Activated CD8-positive, alpha-beta T cell treated with anti-CD3 and anti-CD28 coated beads for 36 hours (primary cell): Measurements from ENCODE around the gene ARFGEF3. TPM values are rescaled to one million over a fixed set of nuclear protein-coding genes. Genes with fewer than 3 reads are reported as not detected.

Source experiments
- ATAC-seq: fragments of 200-7000 bp; cut with Tn5 transposase; one replicate; pipeline ENCODE4 v1.10.0; 2021; ENCODE audit warnings: mild to moderate bottlenecking, moderate library complexity
- CTCF ChIA-PET: fragments of 350-600 bp; sonication (Branson Sonifier 250); formaldehyde crosslinking; loops from one replicate; lab custom pipeline; 2021; ENCODE audit warnings: antibody characterized with exemption; lab: Charles Lee
- POLR2A ChIA-PET: fragments of 350-600 bp; sonication (Branson Sonifier 250); formaldehyde crosslinking; loops from one replicate; lab custom pipeline; 2021; ENCODE audit warnings: antibody characterized with exemption; lab: Charles Lee
- DNase-seq: peaks from one replicate; pipeline ENCODE4 v3.0.0-alpha.2; 2020
- H3K27ac Mint-ChIP-seq: one replicate; pipeline ENCODE4 v1.8.0; 2021; ENCODE audit warnings: mild to moderate bottlenecking, mixed read lengths
- H3K27me3 Mint-ChIP-seq: one replicate; pipeline ENCODE4 v1.8.0; 2021; ENCODE audit warnings: mixed read lengths
- H3K36me3 Mint-ChIP-seq: one replicate; pipeline ENCODE4 v1.8.0; 2021; ENCODE audit warnings: low read depth, mixed read lengths
- H3K4me1 Mint-ChIP-seq: one replicate; pipeline ENCODE4 v1.8.0; 2021; ENCODE audit warnings: low read depth, mixed read lengths
- H3K4me3 Mint-ChIP-seq: one replicate; pipeline ENCODE4 v1.8.0; 2021; ENCODE audit warnings: mild to moderate bottlenecking, moderate library complexity, mixed read lengths
- H3K9me3 Mint-ChIP-seq: one replicate; pipeline ENCODE4 v1.8.0; 2021; ENCODE audit warnings: mixed read lengths
- CTCF ChIP-seq: fragments of 200-600 bp; IDR thresholded peaks from one replicate; pipeline ENCODE4 v1.8.0; 2022; ENCODE audit warnings: antibody characterized with exemption, mild to moderate bottlenecking
- intact Hi-C: fragments of 100-400 bp; cut with micrococcal nuclease; formaldehyde crosslinking; loops from one replicate; pipeline ENCODE4 v1.10.0; 2022
- total RNA-seq, 2 experiments: library from RNA; stranded (reverse); gene quantifications; one replicate each; pipeline ENCODE4 v1.2.3, GENCODE V29; 2021

Gene ARFGEF3
- total RNA-seq, 2 experiments from 2014 or later: 1.7 to 1.8 TPM

- no peak overlapping the region for H3K4me3 Mint-ChIP-seq
- no peak for DNase-seq
- H3K36me3 Mint-ChIP-seq: no peaks in the 10 kb centered on the region
- H3K27ac Mint-ChIP-seq: no peak overlapping the region
- no peaks in the 10 kb centered on the region for H3K4me1 Mint-ChIP-seq
- H3K27me3 Mint-ChIP-seq: peaks cover 11% of the 10 kb centered on the region
- intact Hi-C loops: no loop called here
- no peak for TF ChIP-seq CTCF
- no peak for ATAC-seq
- H3K9me3 Mint-ChIP-seq: no peaks in the 10 kb centered on the region
- ChIA-PET POLR2A (no interaction called here), CTCF (no interaction called here)
Observed at GRCh38 chr6:138226700-138227315, 65.1 kb downstream of the ARFGEF3 start.

- ATAC-seq (no peak), DNase-seq (no peak)
- Mint-ChIP-seq H3K36me3 (no peaks in the 10 kb centered on the region), H3K4me1 (no peaks in the 10 kb centered on the region), H3K27me3 (peaks cover 11% of the 10 kb centered on the region), H3K9me3 (no peaks in the 10 kb centered on the region), H3K27ac (no peak overlapping the region), H3K4me3 (no peak overlapping the region)
- no peak for TF ChIP-seq CTCF
- intact Hi-C loops: no loop called here
- CTCF ChIA-PET: no interaction called here
- POLR2A ChIA-PET: no interaction called here
Observed at GRCh38 chr6:138227316-138227781, 65.6 kb downstream of the ARFGEF3 start.

- peaks cover 11% of the 10 kb centered on the region for H3K27me3 Mint-ChIP-seq
- ATAC-seq (no peak), DNase-seq (no peak)
- TF ChIP-seq CTCF: no peak
- H3K4me3 Mint-ChIP-seq: no peak overlapping the region
- no peaks in the 10 kb centered on the region for H3K4me1 Mint-ChIP-seq
- no peak overlapping the region for H3K27ac Mint-ChIP-seq
- ChIA-PET POLR2A (no interaction called here), CTCF (no interaction called here)
- intact Hi-C loops: no loop called here
- no peaks in the 10 kb centered on the region for H3K36me3 Mint-ChIP-seq
- no peaks in the 10 kb centered on the region for H3K9me3 Mint-ChIP-seq
Observed at GRCh38 chr6:138229072-138229471, 67.3 kb downstream of the ARFGEF3 start.

- Mint-ChIP-seq H3K27me3 (peaks cover 11% of the 10 kb centered on the region), H3K4me3 (no peak overlapping the region), H3K27ac (no peak overlapping the region), H3K9me3 (no peaks in the 10 kb centered on the region), H3K4me1 (no peaks in the 10 kb centered on the region), H3K36me3 (no peaks in the 10 kb centered on the region)
- DNase-seq (no peak), ATAC-seq (no peak)
- intact Hi-C loops: no loop called here
- POLR2A ChIA-PET: no interaction called here
- no peak for TF ChIP-seq CTCF
- CTCF ChIA-PET: no interaction called here
Observed at GRCh38 chr6:138229663-138230179, 68.0 kb downstream of the ARFGEF3 start.

GRCh38 chr6:138230221-138230620, 68.5 kb downstream of the ARFGEF3 start:
- POLR2A ChIA-PET: no interaction called here
- Mint-ChIP-seq H3K4me1 (no peaks in the 10 kb centered on the region), H3K4me3 (no peak overlapping the region)

More at GRCh38 chr6:138230221-138230620, 68.5 kb downstream of the ARFGEF3 start:
- intact Hi-C loops: no loop called here
- TF ChIP-seq CTCF: no peak
- Mint-ChIP-seq H3K36me3 (no peaks in the 10 kb centered on the region), H3K9me3 (no peaks in the 10 kb centered on the region), H3K27me3 (peaks cover 11% of the 10 kb centered on the region), H3K27ac (no peak overlapping the region)
- CTCF ChIA-PET: no interaction called here
- DNase-seq: no peak
- ATAC-seq: no peak
